HG02973 (cell line): Measurements from ENCODE around the gene ARMC3.
A peak's percentile ranks its signal among the peaks of the same experiment; 100 is the strongest.
"Not testable (repeated sequence)": the region's sequence is repeated elsewhere in the genome, so short reads cannot be mapped to it uniquely, and the experiment has no call there.

Experiments
- ATAC-seq: cut with Tn5 transposase; IDR thresholded peaks from one replicate; pipeline ENCODE4 v1.9.1; 2021; ENCODE audit warnings: moderate library complexity; ENCODE audit not compliant: unreplicated experiment

Gene ARMC3

DNA sequence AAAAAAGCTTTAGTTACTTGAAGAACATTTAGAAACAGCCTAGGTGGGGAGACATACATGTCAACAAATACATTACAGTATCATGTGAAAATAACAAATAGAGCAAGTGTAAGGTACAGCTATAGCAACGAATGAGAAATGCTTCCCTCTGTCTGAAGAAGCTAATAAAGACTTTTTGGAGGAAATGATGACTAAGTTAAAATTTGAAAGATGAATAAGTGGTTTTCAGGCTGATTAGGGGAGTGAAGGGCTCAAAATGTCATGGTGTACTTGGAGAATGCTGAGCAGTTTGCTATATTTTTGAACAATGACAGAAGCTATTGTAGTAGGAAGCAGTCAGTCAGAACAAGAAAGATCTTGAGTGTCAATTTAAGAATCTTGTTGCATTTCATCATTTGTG, 2.8 kb upstream of the ARMC3 start:
- ATAC-seq, result no peak

DNA sequence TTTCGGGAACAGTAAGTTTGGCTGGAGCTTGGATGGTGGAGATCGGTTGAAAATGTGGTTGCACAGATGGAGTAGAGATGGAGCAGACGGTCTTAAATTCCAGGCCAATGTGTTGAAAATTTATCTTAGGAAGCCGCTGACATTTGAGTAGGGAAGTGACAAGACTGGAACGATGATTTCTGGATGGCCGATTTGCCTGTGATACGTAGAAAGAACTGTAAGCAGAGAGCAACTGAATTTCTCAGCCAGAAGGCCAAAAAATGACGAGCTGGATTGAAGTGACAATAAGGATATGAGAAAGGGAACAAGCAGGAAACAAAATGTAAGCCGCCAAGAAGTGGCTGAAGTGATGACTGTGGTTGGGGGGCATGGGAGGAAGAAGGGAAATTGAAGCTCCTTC, 687 bp upstream of the ARMC3 start:
- ATAC-seq, result no peak

DNA sequence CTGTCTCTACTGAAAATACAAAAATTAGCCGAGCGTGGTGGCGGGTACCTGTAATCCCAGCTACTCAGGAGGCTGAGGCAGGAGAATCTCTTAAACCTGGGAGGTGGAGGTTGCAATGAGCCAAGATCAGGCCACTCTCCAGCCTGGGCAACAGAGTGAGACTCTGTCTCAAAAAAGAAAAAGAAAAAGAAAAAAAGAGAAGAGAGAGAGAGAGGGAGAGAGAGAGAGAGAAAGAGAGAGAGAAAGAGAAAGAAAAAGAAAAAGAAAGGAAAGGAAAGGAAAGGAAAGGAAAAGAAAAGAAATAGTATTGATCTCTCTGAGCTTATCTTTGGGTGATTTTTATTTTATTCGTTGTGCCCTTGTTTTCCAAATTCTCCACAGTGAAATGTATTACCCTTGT, 1.2 kb downstream of the ARMC3 start:
- ATAC-seq, result not testable (repeated sequence)

DNA sequence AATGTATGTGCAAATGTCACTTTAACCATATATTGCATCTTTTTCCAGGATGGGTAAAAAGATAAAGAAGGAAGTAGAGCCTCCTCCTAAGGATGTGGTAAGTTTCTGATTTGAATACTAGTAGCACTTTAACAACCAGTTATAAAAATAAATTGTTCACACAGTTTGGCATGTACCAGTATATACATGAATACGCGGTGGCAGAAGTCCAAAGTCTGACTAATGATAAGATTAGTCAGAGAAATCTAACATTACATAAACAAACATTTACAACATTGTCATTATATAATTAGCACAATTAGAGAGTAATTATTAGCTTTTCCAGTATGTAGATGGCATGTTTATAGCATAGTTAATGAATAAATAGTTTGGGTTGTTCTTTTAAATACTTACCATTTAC, 4.1 kb downstream of the ARMC3 start:
- no peak for ATAC-seq

- no peak for ATAC-seq
These were observed 4.9 kb downstream of the ARMC3 start for GRCh38 chr10:22932626-22933370.

GRCh38 chr10:22934726-22935125, 6.9 kb downstream of the ARMC3 start:
- no peak for ATAC-seq

GRCh38 chr10:22942437-22942836, 14.6 kb downstream of the ARMC3 start:
- ATAC-seq, result no peak

- ATAC-seq, result no peak
These were observed 18.3 kb downstream of the ARMC3 start for GRCh38 chr10:22945934-22946673.

GRCh38 chr10:22954970-22955369, 27.1 kb downstream of the ARMC3 start:
- no peak for ATAC-seq

GRCh38 chr10:22958338-22958737, 30.5 kb downstream of the ARMC3 start:
- ATAC-seq, result no peak

DNA sequence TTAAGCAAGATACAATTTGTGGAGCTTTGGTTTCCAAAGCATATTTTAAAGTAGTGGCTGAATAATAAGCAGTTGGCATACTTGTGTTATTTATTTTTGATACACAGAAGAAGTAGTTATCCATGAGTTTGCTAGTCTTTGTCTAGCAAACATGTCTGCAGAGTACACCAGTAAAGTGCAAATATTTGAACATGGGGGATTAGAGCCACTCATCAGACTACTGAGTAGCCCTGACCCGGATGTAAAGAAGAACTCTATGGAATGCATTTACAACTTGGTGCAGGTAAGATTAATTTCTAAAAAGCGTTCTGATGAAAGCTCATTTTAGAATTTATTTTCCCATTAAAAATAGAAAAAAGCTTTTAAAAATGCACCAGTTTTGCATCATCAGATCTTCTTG, 31.4 kb downstream of the ARMC3 start:
- ATAC-seq, result no peak

DNA sequence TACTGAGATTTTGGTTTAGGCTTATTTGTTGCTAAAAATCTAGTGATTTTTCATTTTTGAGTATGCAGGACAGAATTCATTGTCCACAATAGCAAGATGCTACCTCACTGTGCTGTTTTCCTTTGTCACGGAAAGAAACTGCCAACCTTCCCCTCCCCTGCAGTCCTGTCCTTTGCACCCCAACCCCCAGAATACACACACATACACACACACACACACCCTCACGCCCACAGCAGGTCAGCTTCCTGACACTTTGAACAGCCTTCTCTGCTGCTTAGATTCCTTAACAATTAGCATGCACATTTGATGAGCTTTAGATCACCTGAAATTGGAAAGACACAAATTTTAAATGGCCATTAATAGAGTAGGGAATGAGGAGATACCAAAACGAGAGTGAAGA, 32.1 kb downstream of the ARMC3 start:
- ATAC-seq, result no peak

DNA sequence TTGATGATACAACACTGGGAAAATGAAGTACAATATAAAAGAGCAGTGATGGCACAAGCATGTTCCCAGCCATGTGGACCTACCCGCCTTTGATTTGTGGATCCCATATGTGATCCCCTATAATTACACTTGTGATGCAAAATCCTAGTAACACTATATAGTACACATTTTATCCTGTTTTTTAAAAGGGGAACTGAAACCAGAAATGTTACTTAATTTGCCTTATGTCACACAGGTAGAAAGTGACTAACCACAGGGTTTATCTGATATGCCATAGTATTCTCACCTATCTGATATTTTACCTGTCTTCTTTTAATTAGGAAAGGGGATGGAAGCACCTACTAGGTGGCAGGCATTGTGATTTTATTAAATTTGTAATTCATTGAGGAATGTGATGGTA, 35.0 kb downstream of the ARMC3 start:
- no peak for ATAC-seq

DNA sequence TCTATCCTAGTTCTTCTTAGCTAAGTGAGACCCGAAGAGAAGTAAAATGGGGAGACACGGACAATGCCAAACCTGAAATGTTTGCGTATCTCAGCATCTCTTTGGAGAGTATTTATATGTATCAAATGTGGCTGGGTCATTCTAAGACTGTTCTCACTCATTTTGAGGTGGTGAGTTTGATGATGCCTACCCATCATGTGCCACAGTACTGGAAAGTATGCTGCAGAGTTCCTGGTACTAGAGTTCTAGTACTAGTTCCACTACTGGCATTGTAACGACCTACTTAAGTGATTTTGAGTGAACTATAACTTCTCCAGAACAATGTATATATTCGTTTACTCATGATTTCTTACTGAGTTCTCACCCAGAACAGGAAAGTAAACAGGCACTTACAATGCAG, 41.9 kb downstream of the ARMC3 start:
- no peak for ATAC-seq

DNA sequence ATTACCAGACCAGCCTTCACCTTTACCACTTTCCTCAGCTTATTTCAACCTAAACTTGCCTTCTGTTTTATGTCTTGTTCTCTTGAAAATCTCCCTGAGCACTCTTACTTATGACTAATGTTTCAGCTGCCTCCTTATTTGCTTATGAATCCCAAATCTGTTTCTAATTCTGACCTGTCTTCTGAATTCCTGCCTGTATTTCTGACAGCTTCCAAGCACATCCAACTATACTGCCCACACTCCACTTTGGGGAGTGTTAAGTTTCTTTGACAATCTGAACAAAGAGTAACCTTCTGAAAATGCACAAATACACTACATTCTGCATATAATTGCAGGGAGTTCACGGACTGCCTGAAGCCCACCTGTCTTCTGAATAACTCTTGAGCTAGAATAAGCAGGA, 48.7 kb downstream of the ARMC3 start:
- ATAC-seq, result no peak

DNA sequence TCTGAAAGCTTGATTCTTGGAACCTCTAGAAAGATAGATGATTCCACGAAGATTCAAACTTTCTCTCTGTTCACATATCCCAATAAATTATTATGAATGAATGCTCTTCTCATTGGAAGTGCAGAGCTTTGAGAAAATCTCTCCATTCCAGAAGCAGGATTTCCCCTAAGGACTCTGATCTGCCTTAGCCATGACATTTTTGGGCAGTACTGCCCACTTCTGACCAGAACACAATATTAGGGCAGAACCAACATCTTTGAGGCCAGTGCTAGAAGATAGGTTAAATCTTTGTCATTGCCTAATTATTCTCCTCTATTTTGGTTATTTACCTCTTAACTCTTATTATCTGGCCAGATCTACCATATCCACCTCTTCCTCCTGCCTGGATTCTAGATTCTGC, 49.9 kb downstream of the ARMC3 start:
- no peak for ATAC-seq

DNA sequence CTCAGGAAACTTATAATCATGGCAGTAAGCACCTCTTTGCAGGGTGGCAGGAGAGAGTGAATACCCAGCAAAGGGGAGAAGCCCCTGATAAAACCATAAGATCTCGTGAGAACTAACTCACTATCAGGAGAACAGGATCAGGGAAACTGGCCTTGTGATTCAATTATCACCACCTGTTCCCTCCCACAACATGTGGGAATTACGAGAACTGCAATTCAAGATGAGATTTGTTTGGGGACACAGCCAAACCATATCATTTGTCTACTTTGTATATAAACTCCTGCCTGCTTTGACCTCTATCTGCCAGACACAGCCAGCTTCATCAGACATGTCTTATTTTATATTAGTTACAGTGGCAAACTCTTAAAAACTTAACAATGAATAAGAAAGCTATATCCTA, 50.4 kb downstream of the ARMC3 start:
- ATAC-seq, result no peak

DNA sequence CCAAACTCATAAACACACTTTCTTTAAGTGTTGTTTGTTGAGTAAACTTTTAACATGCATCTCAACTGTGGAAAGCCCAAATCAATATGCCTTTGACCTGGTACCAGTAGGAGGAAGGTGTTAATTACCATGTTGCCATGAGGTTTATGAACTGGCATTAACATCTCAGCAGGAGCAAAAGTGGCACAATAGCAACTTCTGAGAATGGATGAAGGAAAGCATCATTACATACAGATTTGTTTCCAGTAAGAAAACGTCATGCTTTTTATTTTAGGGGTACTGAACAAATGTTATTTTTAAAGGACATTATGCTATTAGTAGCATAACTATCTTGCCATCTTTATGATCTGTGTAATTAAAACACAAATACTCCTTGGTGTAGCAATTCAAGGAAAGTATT, 51.1 kb downstream of the ARMC3 start:
- no peak for ATAC-seq

DNA sequence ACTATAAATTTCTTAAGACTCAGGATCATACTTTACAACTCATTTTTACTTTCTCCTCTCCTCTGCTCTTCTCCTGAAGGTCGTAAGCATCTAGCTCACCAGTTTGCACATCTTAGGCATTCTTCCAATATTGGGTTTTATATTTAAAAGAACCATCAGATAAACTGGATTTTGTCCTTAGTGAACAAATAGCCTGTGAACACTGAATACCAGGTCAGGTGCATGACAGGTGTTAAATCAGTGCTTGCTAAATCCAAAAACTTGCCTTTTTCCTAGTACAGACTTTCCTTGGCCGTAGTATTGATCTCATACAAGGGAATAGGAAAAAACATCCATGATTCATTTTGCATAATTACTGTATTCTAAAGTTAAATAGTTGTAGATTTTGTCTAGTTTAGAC, 53.0 kb downstream of the ARMC3 start:
- ATAC-seq, result no peak

- ATAC-seq, result no peak
These were observed 56.2 kb downstream of the ARMC3 start for GRCh38 chr10:22984066-22984465.

- peak; percentile 61 for ATAC-seq
These were observed 59.1 kb downstream of the ARMC3 start for GRCh38 chr10:22986771-22987542.
